Erythroblast (primary cell): Measurements from ENCODE around the gene CDH13.

Source experiments
- GATA1 ChIP-seq: IDR thresholded peaks from 2 replicates; pipeline ENCODE4 v1.6.1; 2011; ENCODE audit warnings: low read depth, mild to moderate bottlenecking, control low read depth, low read length, moderate library complexity
- POLR2A ChIP-seq: IDR thresholded peaks from 2 replicates; pipeline ENCODE4 v1.6.1; 2011; ENCODE audit warnings: mild to moderate bottlenecking, low read length

- TF ChIP-seq POLR2A (no peak), GATA1 (no peak)
Measured at GRCh38 chr16:83212301-83212841, 585.6 kb downstream of the CDH13 start.
